ENCODE measurements around the gene GGTA1. TPM values are rescaled to one million over a fixed set of nuclear protein-coding genes. Genes with fewer than 3 reads are reported as not detected.
A peak's percentile ranks its signal among the peaks of the same experiment; 100 is the strongest.
"Not testable (repeated sequence)": the region's sequence is repeated elsewhere in the genome, so short reads cannot be mapped to it uniquely, and the experiment has no call there.

The GGTA1 gene
- total RNA-seq, 1 donor, result not detected

DNA sequence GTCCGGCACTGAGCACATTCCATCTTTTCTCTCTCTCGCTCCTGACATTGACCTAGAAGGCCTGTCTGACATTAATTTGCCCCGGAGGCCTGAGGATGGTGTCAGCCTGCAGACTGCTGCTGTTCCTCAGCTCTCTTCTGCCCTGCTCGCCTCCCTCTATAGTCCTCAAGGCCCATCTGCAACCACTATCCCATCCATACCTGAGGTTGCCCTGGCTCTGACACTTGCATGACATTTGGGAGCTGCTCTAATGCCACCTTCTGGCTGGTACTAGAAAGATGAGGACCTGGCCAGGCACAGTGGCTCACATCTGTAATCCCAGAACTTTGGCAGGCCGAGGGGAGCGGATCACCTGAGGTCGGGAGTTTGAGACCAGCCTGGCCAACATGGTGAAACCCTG lies 38.6 kb upstream of the GGTA1 start:
- TF ChIP-seq, protein P1, sequence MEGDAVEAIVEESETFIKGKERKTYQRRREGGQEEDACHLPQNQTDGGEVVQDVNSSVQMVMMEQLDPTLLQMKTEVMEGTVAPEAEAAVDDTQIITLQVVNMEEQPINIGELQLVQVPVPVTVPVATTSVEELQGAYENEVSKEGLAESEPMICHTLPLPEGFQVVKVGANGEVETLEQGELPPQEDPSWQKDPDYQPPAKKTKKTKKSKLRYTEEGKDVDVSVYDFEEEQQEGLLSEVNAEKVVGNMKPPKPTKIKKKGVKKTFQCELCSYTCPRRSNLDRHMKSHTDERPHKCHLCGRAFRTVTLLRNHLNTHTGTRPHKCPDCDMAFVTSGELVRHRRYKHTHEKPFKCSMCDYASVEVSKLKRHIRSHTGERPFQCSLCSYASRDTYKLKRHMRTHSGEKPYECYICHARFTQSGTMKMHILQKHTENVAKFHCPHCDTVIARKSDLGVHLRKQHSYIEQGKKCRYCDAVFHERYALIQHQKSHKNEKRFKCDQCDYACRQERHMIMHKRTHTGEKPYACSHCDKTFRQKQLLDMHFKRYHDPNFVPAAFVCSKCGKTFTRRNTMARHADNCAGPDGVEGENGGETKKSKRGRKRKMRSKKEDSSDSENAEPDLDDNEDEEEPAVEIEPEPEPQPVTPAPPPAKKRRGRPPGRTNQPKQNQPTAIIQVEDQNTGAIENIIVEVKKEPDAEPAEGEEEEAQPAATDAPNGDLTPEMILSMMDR (IDR thresholded peaks at IDR 0.05; ENCODE audit: insufficient read depth, low read depth, low read length), result no peak
- no peak for DNase-seq (ENCODE audit: low read depth)
- H3K4me3 ChIP-seq (ENCODE audit: low read depth, low read length), result no peak overlapping the region

DNA sequence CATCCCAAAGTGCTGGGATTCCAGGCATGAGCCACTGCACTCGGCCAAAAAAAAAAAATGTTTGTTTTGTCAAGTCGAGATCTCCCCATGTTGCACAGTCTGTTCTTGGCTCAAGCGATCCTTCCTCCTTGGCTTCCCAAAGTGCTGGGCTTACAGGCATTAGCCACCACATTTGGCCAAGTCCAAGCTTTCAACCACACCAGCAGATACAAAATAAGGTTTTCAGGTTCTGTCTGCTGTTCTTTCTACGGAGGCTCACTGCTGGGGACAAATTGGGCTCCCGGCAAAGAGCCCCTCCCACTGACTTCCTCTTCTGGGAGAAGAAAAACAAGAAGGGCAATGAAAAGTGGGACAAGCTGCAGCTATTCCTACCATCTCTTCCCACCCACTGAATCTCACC lies 37.6 kb upstream of the GGTA1 start:
- no peak for DNase-seq (ENCODE audit: low read depth)
- no peak overlapping the region for H3K4me3 ChIP-seq (ENCODE audit: low read depth, low read length)
- TF ChIP-seq, protein P1 (IDR thresholded peaks at IDR 0.05; ENCODE audit: insufficient read depth, low read depth, low read length), result no peak

DNA sequence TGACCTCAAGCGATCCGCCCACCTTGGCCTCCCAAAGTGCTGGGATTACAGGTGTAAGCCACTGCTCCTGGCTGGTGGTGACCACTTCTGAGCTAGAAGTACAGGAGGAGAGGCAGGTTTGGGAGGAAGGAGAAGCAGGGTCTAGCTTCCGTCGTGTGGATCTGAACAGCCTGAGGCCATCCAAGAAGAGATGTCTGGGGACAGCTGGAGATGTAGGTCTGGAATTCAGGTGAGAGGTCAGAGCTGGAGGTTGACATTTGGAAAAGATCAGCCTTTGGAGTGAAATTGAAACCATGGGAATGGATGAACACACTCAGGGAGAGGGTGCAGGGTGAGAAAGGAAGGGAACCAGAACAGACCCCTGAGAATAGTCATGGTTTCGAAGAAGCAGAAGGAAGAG lies 33.2 kb upstream of the GGTA1 start:
- no peak overlapping the region for H3K4me3 ChIP-seq (ENCODE audit: low read depth, low read length)
- no peak for DNase-seq (ENCODE audit: low read depth)
- TF ChIP-seq, protein P1 (IDR thresholded peaks at IDR 0.05; ENCODE audit: insufficient read depth, low read depth, low read length), result no peak

DNA sequence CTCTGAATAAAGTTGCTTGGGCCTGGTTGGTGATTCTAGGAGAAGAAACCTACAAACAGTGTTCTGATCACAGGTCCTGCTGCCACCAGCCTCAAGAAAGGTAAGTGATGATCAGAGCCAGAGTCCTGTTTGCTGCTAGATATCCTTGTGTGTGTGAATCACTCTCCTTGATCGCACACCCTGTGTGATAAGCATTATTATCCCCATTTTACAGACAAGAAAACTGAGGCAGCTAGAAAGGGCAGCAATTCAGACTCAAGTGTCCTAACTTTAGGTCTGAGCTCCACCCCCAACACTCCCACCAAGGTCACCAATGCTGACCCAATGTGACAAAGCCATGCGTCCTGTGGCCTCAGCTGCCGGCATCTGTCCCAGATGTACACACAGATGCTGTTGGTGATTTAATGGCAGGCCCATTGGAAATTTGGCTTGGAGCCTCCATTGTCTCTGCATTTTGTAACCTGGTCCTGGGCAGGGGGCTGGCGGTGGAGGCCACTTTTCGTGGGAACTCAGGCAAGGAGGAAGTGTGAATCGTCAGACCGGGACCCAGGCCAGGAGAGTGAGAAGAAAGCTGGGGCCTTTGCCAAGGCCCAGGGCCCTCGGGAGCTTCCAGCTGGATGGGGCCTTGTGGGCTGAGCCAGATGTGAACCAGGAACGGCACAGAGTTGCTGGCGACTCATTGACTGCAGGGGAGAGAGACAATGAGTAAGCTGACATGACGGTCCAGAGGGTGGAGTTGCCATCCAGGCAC lies 29.8 kb upstream of the GGTA1 start:
- peak; percentile 82 for DNase-seq (ENCODE audit: low read depth)
- no peak overlapping the region for H3K4me3 ChIP-seq (ENCODE audit: low read depth, low read length)
- TF ChIP-seq, protein P1 (IDR thresholded peaks at IDR 0.05; ENCODE audit: insufficient read depth, low read depth, low read length), result no peak

DNA sequence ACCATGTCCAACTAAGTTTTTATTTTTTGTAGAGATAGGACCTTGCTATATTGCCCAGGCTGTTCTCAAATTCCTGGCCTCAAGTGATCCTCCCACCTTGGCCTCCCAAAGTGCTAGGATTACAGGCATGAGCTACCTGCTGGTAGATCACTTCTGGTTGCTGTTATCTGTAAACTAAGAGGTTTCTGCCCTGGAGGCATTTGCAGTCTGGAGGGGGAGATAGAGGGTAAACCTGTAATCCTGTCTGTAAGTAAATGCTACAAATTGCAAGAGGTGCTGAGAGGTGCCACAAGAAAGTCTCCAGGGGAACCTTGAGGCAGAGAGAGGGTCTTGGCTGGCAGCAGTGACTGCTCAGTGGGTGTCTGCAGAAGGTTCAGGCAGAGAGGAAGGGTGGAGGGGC lies 29.0 kb upstream of the GGTA1 start:
- H3K4me3 ChIP-seq (ENCODE audit: low read depth, low read length), result no peak overlapping the region
- TF ChIP-seq, protein P1 (IDR thresholded peaks at IDR 0.05; ENCODE audit: insufficient read depth, low read depth, low read length), result no peak
- DNase-seq (ENCODE audit: low read depth), result no peak

DNA sequence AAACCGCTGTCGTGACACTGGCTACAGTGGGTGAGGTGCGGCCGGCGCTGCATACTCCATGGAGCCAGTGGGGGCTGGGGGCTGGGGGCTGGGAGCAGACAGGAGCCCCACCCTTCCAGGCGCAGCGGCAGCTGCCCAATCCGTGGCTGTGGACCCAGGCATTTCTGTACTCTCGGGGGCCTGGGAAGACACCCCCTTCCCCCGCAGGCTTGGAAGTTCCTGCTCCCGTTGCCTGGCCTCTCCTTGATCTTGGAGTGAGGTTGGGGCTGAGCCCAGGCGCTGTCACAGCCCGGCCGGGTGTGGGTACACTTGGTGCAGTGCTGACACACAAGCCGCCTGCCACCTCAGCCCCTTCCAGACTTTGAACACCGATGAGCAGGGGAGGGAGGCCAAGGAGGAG lies 27.7 kb upstream of the GGTA1 start:
- DNase-seq (ENCODE audit: low read depth), result no peak
- TF ChIP-seq, protein P1 (IDR thresholded peaks at IDR 0.05; ENCODE audit: insufficient read depth, low read depth, low read length), result no peak
- no peak overlapping the region for H3K4me3 ChIP-seq (ENCODE audit: low read depth, low read length)

DNA sequence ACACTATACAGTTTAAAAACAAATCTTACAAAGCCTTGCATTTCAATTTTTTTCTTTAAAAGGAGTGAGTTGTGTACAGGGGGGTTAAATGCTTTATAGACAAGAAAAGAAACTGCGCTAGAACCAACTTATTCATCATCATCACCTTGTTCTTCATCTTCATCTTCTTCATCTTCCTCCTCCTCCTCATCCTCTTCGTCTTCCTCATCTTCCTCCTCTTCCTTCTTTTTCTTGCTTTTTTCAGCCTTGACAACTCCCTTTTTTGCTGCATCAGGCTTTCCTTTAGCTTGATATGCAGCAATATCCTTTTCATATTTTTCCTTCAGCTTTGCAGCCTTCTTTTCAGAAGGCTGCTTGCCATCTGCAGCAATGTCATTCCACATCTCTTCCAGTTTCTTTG lies 20.0 kb upstream of the GGTA1 start:
- not testable (repeated sequence) for H3K4me3 ChIP-seq (ENCODE audit: low read depth, low read length); DNase-seq (ENCODE audit: low read depth)

All from fibroblast of villous mesenchyme (primary cell).